Transverse colon (tissue), 4 donors: ENCODE data around the gene CD1D. TPM values are rescaled to one million over a fixed set of nuclear protein-coding genes. Genes with fewer than 3 reads are reported as not detected.
A peak's percentile ranks its signal among the peaks of the same experiment; 100 is the strongest.

Experiments
- DNase-seq: peaks from one replicate; pipeline ENCODE4 v3.0.0-alpha.2; 2019
- H3K27ac ChIP-seq, 4 donors: fragments of 200-600 bp; sonication (generic); 2 replicates each; pipeline ENCODE4 v1.5.1; 2016 to 2018; ENCODE audit warnings: inconsistent platforms in 4 of 4
- H3K27me3 ChIP-seq: fragments of 200-600 bp; sonication (generic); 2 replicates; pipeline ENCODE4 v1.5.1; 2017; ENCODE audit warnings: inconsistent platforms
- H3K36me3 ChIP-seq, 4 donors: fragments of 200-600 bp; sonication (generic); 2 replicates each; pipeline ENCODE4 v1.5.1; 2017 to 2019; ENCODE audit warnings: inconsistent platforms in 4 of 4
- H3K4me1 ChIP-seq, 4 donors: fragments of 200-600 bp; sonication (generic); 2 replicates each; pipeline ENCODE4 v1.5.1; 2017 to 2020; ENCODE audit warnings: inconsistent platforms in 4 of 4
- H3K4me3 ChIP-seq, 4 donors: fragments of 200-600 bp; sonication (generic); 1 replicate in 1 of 4; 2 replicates in 3 of 4; pipeline versions ENCODE4 v1.5.1 to v1.6.1; 2017 to 2019; ENCODE audit warnings: inconsistent platforms in 4 of 4
- H3K9me3 ChIP-seq, 2 donors: fragments of 200-600 bp; sonication (generic); 2 replicates each; pipeline ENCODE4 v1.5.1; 2017 to 2019; ENCODE audit warnings: inconsistent platforms in 2 of 2
- CTCF ChIP-seq, 5 experiments: fragments of 200-600 bp in 3 of 5; fragments of 450-650 bp in 2 of 5; sonication (generic) in 3 of 5; IDR thresholded peaks; 1 replicate in 2 of 5; 2 replicates in 3 of 5; pipeline ENCODE4 v1.5.1; 2016 to 2017; ENCODE audit warnings: antibody characterized with exemption in 5 of 5, inconsistent platforms in 3 of 5, mild to moderate bottlenecking in 2 of 5, moderate library complexity in 1 of 5
- EP300 ChIP-seq: sonication (generic); formaldehyde crosslinking; IDR thresholded peaks from one replicate; pipeline ENCODE4 v1.6.1; 2017; ENCODE audit warnings: antibody characterized with exemption, low read depth
- POLR2A ChIP-seq: fragments of 450-650 bp; IDR thresholded peaks from one replicate; pipeline ENCODE4 v1.6.1; 2016; ENCODE audit warnings: antibody characterized with exemption, mild to moderate bottlenecking, moderate library complexity
- POLR2AphosphoS5 ChIP-seq, 3 donors: sonication (generic); formaldehyde crosslinking; IDR thresholded peaks; one replicate each; pipeline ENCODE4 v1.6.1; 2016; ENCODE audit warnings: antibody characterized with exemption in 3 of 3
- WGBS, 2 donors: methylation state at CpG; one replicate each; pipeline ENCODE4 v1.1.5; 2018; ENCODE audit warnings: low coverage in 1 of 2; 5-methylcytosine and 5-hydroxymethylcytosine counted together
- in situ Hi-C, 4 donors: fragments of 200-750 bp; cut with MboI; loops; one replicate each; pipeline versions ENCODE4 v1.15.0 to v1.15.1; 2017; ENCODE audit warnings: low sequenced_read_pairs in 3 of 4, low pct_ligation_motif_present in 1 of 4, low pct_unique_long_range_greater_than_20kb in 1 of 4
- intact Hi-C: fragments of 100-400 bp; cut with DNase I; formaldehyde crosslinking; loops from one replicate; pipeline ENCODE4 v1.15.1; 2023; ENCODE audit warnings: low total_unique reads
- total RNA-seq, 4 donors: library from RNA; depleted of rRNA; stranded (reverse); fragments of >200 nt; gene quantifications; one replicate each; pipeline ENCODE4 v1.1.0, GENCODE V29; 2016

Gene CD1D
- total RNA-seq, 4 donors from 2014 or later = 1.4 to 11.2 (median 4.1) TPM

- peaks cover 0 to 14% (median 7%) of the 10 kb centered on the region in 4 donors for H3K4me1 ChIP-seq
- no peak overlapping the region for H3K4me3 ChIP-seq
- in situ Hi-C loops (no loop called here), intact Hi-C loops (no loop called here)
- H3K27ac ChIP-seq = no peak overlapping the region
- 76% methylated on average over 2 of the region's 2 CpGs; no CpG with 5 or more reads in 1 of the 2 donors for WGBS, 2 donors
- TF ChIP-seq POLR2AphosphoS5 (IDR thresholded peaks at IDR 0.05) (no peak), POLR2A (no peak), CTCF (IDR thresholded peaks at IDR 0.05) (no peak), EP300 (no peak)
- no peaks in the 10 kb centered on the region for H3K27me3 ChIP-seq
- H3K9me3 ChIP-seq = no peaks in the 10 kb centered on the region
- H3K36me3 ChIP-seq = no peaks in the 10 kb centered on the region
- DNase-seq = no peak
These were observed 34.0 kb upstream of the CD1D start for GRCh38 chr1:158146739-158147138.

- no peak overlapping the region for H3K4me3 ChIP-seq
- TF ChIP-seq EP300 = no peak
- TF ChIP-seq POLR2AphosphoS5 (IDR thresholded peaks at IDR 0.05) = no peak
- TF ChIP-seq CTCF (IDR thresholded peaks at IDR 0.05) = no peak
- TF ChIP-seq POLR2A = no peak
- WGBS, 2 donors = 45% methylated on average over 2 of the region's 2 CpGs
- no peaks in the 10 kb centered on the region for H3K27me3 ChIP-seq
- no peak for DNase-seq
- no peaks in the 10 kb centered on the region for H3K9me3 ChIP-seq
- H3K36me3 ChIP-seq = no peaks in the 10 kb centered on the region
- peak overlapping the region in 1 of 4 donors; percentile 64 for H3K27ac ChIP-seq
- H3K4me1 ChIP-seq = peaks cover 0 to 14% (median 7%) of the 10 kb centered on the region in 4 donors
- in situ Hi-C loops (no loop called here), intact Hi-C loops (no loop called here)
These were observed 33.3 kb upstream of the CD1D start for GRCh38 chr1:158147401-158147800.

- peak; percentile 21 for DNase-seq
- Histone ChIP-seq H3K9me3 (no peaks in the 10 kb centered on the region), H3K27me3 (no peaks in the 10 kb centered on the region), H3K36me3 (no peaks in the 10 kb centered on the region), H3K4me1 (peaks cover 0 to 14% (median 7%) of the 10 kb centered on the region in 4 donors), H3K4me3 (no peak overlapping the region), H3K27ac (peak overlapping the region in 1 of 4 donors; percentile 64)
- in situ Hi-C loops (no loop called here), intact Hi-C loops (no loop called here)
- TF ChIP-seq CTCF (IDR thresholded peaks at IDR 0.05) = no peak
- 67 to 77% methylated on average over 3 of the region's 3 CpGs for WGBS, 2 donors
These were observed 32.8 kb upstream of the CD1D start for GRCh38 chr1:158147869-158148268.

GRCh38 chr1:158148468-158148867 is 32.2 kb upstream of the CD1D start:
- TF ChIP-seq EP300 = no peak
- TF ChIP-seq POLR2AphosphoS5 (IDR thresholded peaks at IDR 0.05) = no peak
- no peak for TF ChIP-seq POLR2A
- no peak for TF ChIP-seq CTCF (IDR thresholded peaks at IDR 0.05)
- no peak overlapping the region for H3K4me3 ChIP-seq
- H3K27me3 ChIP-seq = no peaks in the 10 kb centered on the region
- 44 to 68% methylated on average over 1 of the region's 1 CpG for WGBS, 2 donors
- intact Hi-C loops (no loop called here), in situ Hi-C loops (no loop called here)
- peaks cover 0 to 14% (median 7%) of the 10 kb centered on the region in 4 donors for H3K4me1 ChIP-seq
- no peak for DNase-seq
- H3K27ac ChIP-seq = peak overlapping the region; percentile 5 to 73 (median 66)
- no peaks in the 10 kb centered on the region for H3K9me3 ChIP-seq
- no peaks in the 10 kb centered on the region for H3K36me3 ChIP-seq
